ENCODE measurements around the gene TMEM259.

The TMEM259 gene

GRCh38 chr19:1047696-1048147, 26.8 kb upstream of the TMEM259 start:
- no peak overlapping the region for H3K27ac ChIP-seq
- H3K9me3 ChIP-seq (ENCODE audit: severe bottlenecking) = peaks cover 3% of the 10 kb centered on the region
- no peak for TF ChIP-seq CTCF (IDR thresholded peaks at IDR 0.05; ENCODE audit: low read depth, low read length)
- peaks cover 41% of the 10 kb centered on the region for H3K36me3 ChIP-seq
- no peak for DNase-seq
- no peak overlapping the region for H3K4me3 ChIP-seq (ENCODE audit: low read depth, low read length)
- H3K27me3 ChIP-seq (ENCODE audit: insufficient read depth, low read depth, severe bottlenecking) = no peaks in the 10 kb centered on the region

- peaks cover 3% of the 10 kb centered on the region for H3K9me3 ChIP-seq (ENCODE audit: severe bottlenecking)
- no peak for DNase-seq
- no peak overlapping the region for H3K4me3 ChIP-seq (ENCODE audit: low read depth, low read length)
- TF ChIP-seq CTCF (IDR thresholded peaks at IDR 0.05; ENCODE audit: low read depth, low read length) = no peak
- no peak overlapping the region for H3K27ac ChIP-seq
- H3K27me3 ChIP-seq (ENCODE audit: insufficient read depth, low read depth, severe bottlenecking) = no peaks in the 10 kb centered on the region
- peaks cover 46% of the 10 kb centered on the region for H3K36me3 ChIP-seq
These were observed 26.1 kb upstream of the TMEM259 start for GRCh38 chr19:1046836-1047695.

GRCh38 chr19:1046117-1046626, 25.2 kb upstream of the TMEM259 start:
- Histone ChIP-seq H3K36me3 (peaks cover 47% of the 10 kb centered on the region), H3K9me3 (ENCODE audit: severe bottlenecking) (peaks cover 3% of the 10 kb centered on the region), H3K27me3 (ENCODE audit: insufficient read depth, low read depth, severe bottlenecking) (no peaks in the 10 kb centered on the region), H3K4me3 (ENCODE audit: low read depth, low read length) (no peak overlapping the region), H3K27ac (no peak overlapping the region)
- no peak for DNase-seq
- TF ChIP-seq CTCF (IDR thresholded peaks at IDR 0.05; ENCODE audit: low read depth, low read length) = no peak

DNA sequence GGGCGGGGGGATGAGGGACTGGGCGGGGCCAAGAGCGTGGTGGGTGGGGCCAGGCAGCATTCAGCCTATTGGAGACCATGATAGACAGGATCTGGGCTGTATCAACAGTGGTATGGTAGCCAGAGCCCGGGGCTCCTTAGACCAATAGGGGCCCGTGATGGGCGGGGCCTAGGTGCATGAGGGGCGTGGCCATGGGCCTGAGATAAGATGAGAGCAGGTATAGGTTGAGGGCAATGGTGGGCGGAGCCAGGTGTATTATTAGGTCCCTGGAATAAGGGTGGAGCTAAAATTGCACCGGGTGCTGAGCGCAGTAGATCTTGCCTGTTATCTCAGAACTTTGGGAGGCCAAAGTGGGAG, 24.3 kb upstream of the TMEM259 start:
- H3K4me3 ChIP-seq (ENCODE audit: low read depth, low read length) = no peak overlapping the region
- H3K9me3 ChIP-seq (ENCODE audit: severe bottlenecking) = peaks cover 3% of the 10 kb centered on the region
- no peak for TF ChIP-seq CTCF (IDR thresholded peaks at IDR 0.05; ENCODE audit: low read depth, low read length)
- DNase-seq = peak; percentile 80
- no peak overlapping the region for H3K27ac ChIP-seq
- no peaks in the 10 kb centered on the region for H3K27me3 ChIP-seq (ENCODE audit: insufficient read depth, low read depth, severe bottlenecking)
- peaks cover 47% of the 10 kb centered on the region for H3K36me3 ChIP-seq

- no peak overlapping the region for H3K4me3 ChIP-seq (ENCODE audit: low read depth, low read length)
- H3K9me3 ChIP-seq (ENCODE audit: severe bottlenecking) = peaks cover 3% of the 10 kb centered on the region
- no peak overlapping the region for H3K27ac ChIP-seq
- no peaks in the 10 kb centered on the region for H3K27me3 ChIP-seq (ENCODE audit: insufficient read depth, low read depth, severe bottlenecking)
- peaks cover 53% of the 10 kb centered on the region for H3K36me3 ChIP-seq
- TF ChIP-seq CTCF (IDR thresholded peaks at IDR 0.05; ENCODE audit: low read depth, low read length) = no peak
- no peak for DNase-seq
These were observed 22.0 kb upstream of the TMEM259 start for GRCh38 chr19:1042689-1043511.

Measured in WERI-Rb-1 (cell line).